Measurements from ENCODE around the gene NXN. TPM values are rescaled to one million over a fixed set of nuclear protein-coding genes. Genes with fewer than 3 reads are reported as not detected.
"Not testable (repeated sequence)": the region's sequence is repeated elsewhere in the genome, so short reads cannot be mapped to it uniquely, and the experiment has no call there.

Gene NXN
- polyA plus RNA-seq, 1 donor from 2014 or later = 14.8 TPM

DNA sequence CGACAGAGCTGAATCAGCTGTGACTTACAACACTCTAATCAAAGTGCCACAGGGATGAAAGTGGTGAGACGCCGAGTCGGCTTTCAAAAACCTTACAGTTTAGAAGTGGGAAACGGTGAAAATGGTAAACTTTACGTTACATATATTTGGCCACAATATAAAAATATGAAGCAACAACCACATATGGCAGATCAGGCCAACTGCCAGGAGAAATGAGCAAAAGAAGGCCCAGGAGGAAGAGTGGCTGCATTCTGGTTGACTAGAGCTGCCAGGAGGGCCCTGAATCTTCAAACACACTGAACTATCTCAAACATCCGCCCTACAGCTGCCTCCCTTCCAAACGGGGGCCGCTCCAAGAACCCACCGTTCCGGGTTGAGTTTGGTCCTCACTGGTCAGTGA, 141.1 kb downstream of the NXN start:
- Histone ChIP-seq H3F3A (ENCODE audit: insufficient read depth, low read length, poor library complexity, severe bottlenecking) (no peaks in the 10 kb centered on the region), H3K27me3 (ENCODE audit: insufficient read depth, low read depth, low read length) (no peaks in the 10 kb centered on the region), H3K27ac (ENCODE audit: low read length) (no peak overlapping the region), H2AFZ (ENCODE audit: low read depth, low read length) (no peak overlapping the region), H3K9ac (ENCODE audit: low read length) (no peak overlapping the region), H3K9me2 (ENCODE audit: insufficient read depth, low read length) (no peaks in the 10 kb centered on the region), H3K36me3 (ENCODE audit: insufficient read depth, low read length) (no peaks in the 10 kb centered on the region), H4K20me1 (ENCODE audit: insufficient read depth) (no peaks in the 10 kb centered on the region), H3K9me3 (ENCODE audit: low read length) (peaks cover 5% of the 10 kb centered on the region), H3K79me2 (replicated peaks; ENCODE audit: insufficient read depth, low read length) (peaks cover 8% of the 10 kb centered on the region), H3K4me2 (ENCODE audit: low read length) (no peak overlapping the region), H3K4me3 (ENCODE audit: low read length) (no peak overlapping the region)
- TF ChIP-seq EZH2 (IDR thresholded peaks at IDR 0.05; ENCODE audit: borderline replicate concordance, insufficient read depth, low read length, poor library complexity, severe bottlenecking) = no peak
- no peak for TF ChIP-seq EP300 (conservative IDR thresholded peaks at IDR 0.05; ENCODE audit: poor library complexity, severe bottlenecking)
- TF ChIP-seq, protein P1, sequence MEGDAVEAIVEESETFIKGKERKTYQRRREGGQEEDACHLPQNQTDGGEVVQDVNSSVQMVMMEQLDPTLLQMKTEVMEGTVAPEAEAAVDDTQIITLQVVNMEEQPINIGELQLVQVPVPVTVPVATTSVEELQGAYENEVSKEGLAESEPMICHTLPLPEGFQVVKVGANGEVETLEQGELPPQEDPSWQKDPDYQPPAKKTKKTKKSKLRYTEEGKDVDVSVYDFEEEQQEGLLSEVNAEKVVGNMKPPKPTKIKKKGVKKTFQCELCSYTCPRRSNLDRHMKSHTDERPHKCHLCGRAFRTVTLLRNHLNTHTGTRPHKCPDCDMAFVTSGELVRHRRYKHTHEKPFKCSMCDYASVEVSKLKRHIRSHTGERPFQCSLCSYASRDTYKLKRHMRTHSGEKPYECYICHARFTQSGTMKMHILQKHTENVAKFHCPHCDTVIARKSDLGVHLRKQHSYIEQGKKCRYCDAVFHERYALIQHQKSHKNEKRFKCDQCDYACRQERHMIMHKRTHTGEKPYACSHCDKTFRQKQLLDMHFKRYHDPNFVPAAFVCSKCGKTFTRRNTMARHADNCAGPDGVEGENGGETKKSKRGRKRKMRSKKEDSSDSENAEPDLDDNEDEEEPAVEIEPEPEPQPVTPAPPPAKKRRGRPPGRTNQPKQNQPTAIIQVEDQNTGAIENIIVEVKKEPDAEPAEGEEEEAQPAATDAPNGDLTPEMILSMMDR (IDR thresholded peaks at IDR 0.05; ENCODE audit: poor library complexity, severe bottlenecking) = no peak
- no peak for TF ChIP-seq SMC3 (conservative IDR thresholded peaks at IDR 0.05; ENCODE audit: poor library complexity)
- TF ChIP-seq RAD21 (conservative IDR thresholded peaks at IDR 0.05) = no peak
- TF ChIP-seq, protein P2, sequence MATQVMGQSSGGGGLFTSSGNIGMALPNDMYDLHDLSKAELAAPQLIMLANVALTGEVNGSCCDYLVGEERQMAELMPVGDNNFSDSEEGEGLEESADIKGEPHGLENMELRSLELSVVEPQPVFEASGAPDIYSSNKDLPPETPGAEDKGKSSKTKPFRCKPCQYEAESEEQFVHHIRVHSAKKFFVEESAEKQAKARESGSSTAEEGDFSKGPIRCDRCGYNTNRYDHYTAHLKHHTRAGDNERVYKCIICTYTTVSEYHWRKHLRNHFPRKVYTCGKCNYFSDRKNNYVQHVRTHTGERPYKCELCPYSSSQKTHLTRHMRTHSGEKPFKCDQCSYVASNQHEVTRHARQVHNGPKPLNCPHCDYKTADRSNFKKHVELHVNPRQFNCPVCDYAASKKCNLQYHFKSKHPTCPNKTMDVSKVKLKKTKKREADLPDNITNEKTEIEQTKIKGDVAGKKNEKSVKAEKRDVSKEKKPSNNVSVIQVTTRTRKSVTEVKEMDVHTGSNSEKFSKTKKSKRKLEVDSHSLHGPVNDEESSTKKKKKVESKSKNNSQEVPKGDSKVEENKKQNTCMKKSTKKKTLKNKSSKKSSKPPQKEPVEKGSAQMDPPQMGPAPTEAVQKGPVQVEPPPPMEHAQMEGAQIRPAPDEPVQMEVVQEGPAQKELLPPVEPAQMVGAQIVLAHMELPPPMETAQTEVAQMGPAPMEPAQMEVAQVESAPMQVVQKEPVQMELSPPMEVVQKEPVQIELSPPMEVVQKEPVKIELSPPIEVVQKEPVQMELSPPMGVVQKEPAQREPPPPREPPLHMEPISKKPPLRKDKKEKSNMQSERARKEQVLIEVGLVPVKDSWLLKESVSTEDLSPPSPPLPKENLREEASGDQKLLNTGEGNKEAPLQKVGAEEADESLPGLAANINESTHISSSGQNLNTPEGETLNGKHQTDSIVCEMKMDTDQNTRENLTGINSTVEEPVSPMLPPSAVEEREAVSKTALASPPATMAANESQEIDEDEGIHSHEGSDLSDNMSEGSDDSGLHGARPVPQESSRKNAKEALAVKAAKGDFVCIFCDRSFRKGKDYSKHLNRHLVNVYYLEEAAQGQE (IDR thresholded peaks at IDR 0.05; ENCODE audit: borderline replicate concordance) = no peak
- TF ChIP-seq TAF1 (IDR thresholded peaks at IDR 0.05; ENCODE audit: low read depth) = no peak
- no peak for TF ChIP-seq POLR2AphosphoS5 (IDR thresholded peaks at IDR 0.05)
- TF ChIP-seq MXI1 (conservative IDR thresholded peaks at IDR 0.05; ENCODE audit: poor library complexity, severe bottlenecking) = no peak

DNA sequence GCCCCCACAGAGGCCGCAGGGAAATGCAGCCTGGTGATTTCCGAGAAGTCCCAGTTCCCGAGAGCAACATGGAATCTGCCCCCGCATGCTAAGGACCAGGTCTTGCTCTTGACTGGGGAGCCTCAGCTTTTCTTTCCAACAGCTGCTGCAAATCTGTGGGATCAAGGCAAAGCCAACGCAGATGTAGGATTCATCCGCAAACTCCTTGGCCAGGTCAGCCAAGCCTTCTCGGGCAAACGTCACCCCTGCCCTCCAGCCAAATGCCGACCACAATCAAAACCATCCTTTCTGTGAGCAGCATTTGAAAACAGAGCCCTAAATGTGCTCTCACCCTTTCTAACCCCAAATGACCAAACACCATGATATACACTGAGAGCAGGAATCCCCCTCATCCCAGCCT, 143.4 kb downstream of the NXN start:
- H3K9me2 ChIP-seq (ENCODE audit: insufficient read depth, low read length) = no peaks in the 10 kb centered on the region
- H3K36me3 ChIP-seq (ENCODE audit: insufficient read depth, low read length) = no peaks in the 10 kb centered on the region
- no peak overlapping the region for H3K4me3 ChIP-seq (ENCODE audit: low read length)
- H2AFZ ChIP-seq (ENCODE audit: low read depth, low read length) = no peak overlapping the region
- no peaks in the 10 kb centered on the region for H3F3A ChIP-seq (ENCODE audit: insufficient read depth, low read length, poor library complexity, severe bottlenecking)
- peaks cover under 1% of the 10 kb centered on the region for H3K9me3 ChIP-seq (ENCODE audit: low read length)
- no peak overlapping the region for H3K27ac ChIP-seq (ENCODE audit: low read length)
- TF ChIP-seq POLR2AphosphoS5 (IDR thresholded peaks at IDR 0.05) (no peak), TAF1 (IDR thresholded peaks at IDR 0.05; ENCODE audit: low read depth) (no peak), RAD21 (conservative IDR thresholded peaks at IDR 0.05) (no peak), MXI1 (conservative IDR thresholded peaks at IDR 0.05; ENCODE audit: poor library complexity, severe bottlenecking) (no peak), EP300 (conservative IDR thresholded peaks at IDR 0.05; ENCODE audit: poor library complexity, severe bottlenecking) (no peak), SMC3 (conservative IDR thresholded peaks at IDR 0.05; ENCODE audit: poor library complexity) (no peak), EZH2 (IDR thresholded peaks at IDR 0.05; ENCODE audit: borderline replicate concordance, insufficient read depth, low read length, poor library complexity, severe bottlenecking) (no peak)
- TF ChIP-seq, protein P2 (IDR thresholded peaks at IDR 0.05; ENCODE audit: borderline replicate concordance) = no peak
- TF ChIP-seq, protein P1 (IDR thresholded peaks at IDR 0.05; ENCODE audit: poor library complexity, severe bottlenecking) = no peak
- H4K20me1 ChIP-seq (ENCODE audit: insufficient read depth) = no peaks in the 10 kb centered on the region
- H3K79me2 ChIP-seq (replicated peaks; ENCODE audit: insufficient read depth, low read length) = peaks cover 8% of the 10 kb centered on the region
- no peak overlapping the region for H3K4me2 ChIP-seq (ENCODE audit: low read length)
- H3K9ac ChIP-seq (ENCODE audit: low read length) = no peak overlapping the region
- no peaks in the 10 kb centered on the region for H3K27me3 ChIP-seq (ENCODE audit: insufficient read depth, low read depth, low read length)

DNA sequence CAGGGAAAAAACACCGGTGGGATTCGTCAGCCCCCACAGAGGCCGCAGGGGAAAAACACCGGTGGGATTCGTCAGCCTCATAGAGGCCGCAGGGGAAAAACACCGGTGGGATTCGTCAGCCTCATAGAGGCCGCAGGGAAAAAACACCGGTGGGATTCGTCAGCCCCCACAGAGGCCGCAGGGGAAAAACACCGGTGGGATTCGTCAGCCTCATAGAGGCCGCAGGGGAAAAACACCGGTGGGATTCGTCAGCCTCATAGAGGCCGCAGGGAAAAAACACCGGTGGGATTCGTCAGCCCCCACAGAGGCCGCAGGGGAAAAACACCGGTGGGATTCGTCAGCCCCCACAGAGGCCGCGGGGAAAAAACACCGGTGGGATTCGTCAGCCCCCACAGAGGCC, 143.9 kb downstream of the NXN start:
- not testable (repeated sequence) for H3K36me3 ChIP-seq (ENCODE audit: insufficient read depth, low read length); H3K27me3 ChIP-seq (ENCODE audit: insufficient read depth, low read depth, low read length); H3K79me2 ChIP-seq (replicated peaks; ENCODE audit: insufficient read depth, low read length); H4K20me1 ChIP-seq (ENCODE audit: insufficient read depth); H3K27ac ChIP-seq (ENCODE audit: low read length); H3F3A ChIP-seq (ENCODE audit: insufficient read depth, low read length, poor library complexity, severe bottlenecking); H3K9ac ChIP-seq (ENCODE audit: low read length); H2AFZ ChIP-seq (ENCODE audit: low read depth, low read length); H3K4me2 ChIP-seq (ENCODE audit: low read length); H3K9me2 ChIP-seq (ENCODE audit: insufficient read depth, low read length); H3K9me3 ChIP-seq (ENCODE audit: low read length); H3K4me3 ChIP-seq (ENCODE audit: low read length)
